IMR-90 (cell line): ENCODE measurements around the gene LYRM4. TPM values are rescaled to one million over a fixed set of nuclear protein-coding genes. Genes with fewer than 3 reads are reported as not detected.

Experiments used
- ATAC-seq: fragments of 200-7000 bp; cut with Tn5 transposase; 2 replicates; pipeline ENCODE4 v1.9.1; 2020; ENCODE audit warnings: low read depth, mild to moderate bottlenecking, moderate library complexity
- BruUV-seq: library from RNA; stranded (reverse); fragments of 400-500 nt; replicated peaks from 2 replicates; lab custom pipeline; 2021; lab: Mats Ljungman, UMichigan
- CTCF ChIA-PET: fragments of 300-600 bp; formaldehyde crosslinking; extraction: SDS; loops from one replicate; lab custom pipeline; 2021; ENCODE audit warnings: antibody characterized with exemption; lab: Yijun Ruan, JAX
- POLR2A ChIA-PET: fragments of 300-600 bp; sonication (Branson Sonifier 250); formaldehyde crosslinking; loops from one replicate; lab custom pipeline; 2022; ENCODE audit warnings: antibody characterized with exemption; ENCODE audit not compliant: unreplicated experiment; lab: Charles Lee
- DNase-seq: peaks from one replicate; pipeline ENCODE4 v3.0.0; 2013
- H2AFZ ChIP-seq: replicated peaks from 2 replicates; pipeline ENCODE3; 2013; ENCODE audit warnings: low read length, mild to moderate bottlenecking; ENCODE audit not compliant: poor library complexity
- H2AK5ac ChIP-seq: 2 replicates; pipeline ENCODE4 v1.6.1; 2013; ENCODE audit warnings: low read depth, low read length, inconsistent platforms
- H2AK9ac ChIP-seq: replicated peaks from 2 replicates; pipeline ENCODE3; 2013; ENCODE audit warnings: mild to moderate bottlenecking, low read depth, low read length, moderate library complexity; ENCODE audit not compliant: poor library complexity
- H2BK120ac ChIP-seq: 2 replicates; pipeline ENCODE4 v1.6.1; 2013; ENCODE audit warnings: low read depth, low read length, inconsistent platforms
- H2BK15ac ChIP-seq: 3 replicates; pipeline ENCODE4 v1.6.1; 2013; ENCODE audit warnings: low read depth, low read length, inconsistent platforms
- H2BK20ac ChIP-seq: 2 replicates; pipeline ENCODE4 v1.6.1; 2013; ENCODE audit warnings: low read depth, mild to moderate bottlenecking, inconsistent platforms, low read length, moderate library complexity
- H2BK5ac ChIP-seq: 2 replicates; pipeline ENCODE4 v1.6.1; 2013; ENCODE audit warnings: mild to moderate bottlenecking, low read depth, low read length, inconsistent platforms; ENCODE audit not compliant: poor library complexity, severe bottlenecking
- H3K14ac ChIP-seq: replicated peaks from 2 replicates; pipeline ENCODE4 v1.6.1; 2013; ENCODE audit warnings: low read depth, low read length, inconsistent platforms
- H3K18ac ChIP-seq: 2 replicates; pipeline ENCODE4 v1.6.1; 2013; ENCODE audit warnings: low read depth, low read length, control low read depth
- H3K23ac ChIP-seq: 2 replicates; pipeline ENCODE4 v1.6.1; 2013; ENCODE audit warnings: low read depth, low read length, inconsistent platforms
- H3K27ac ChIP-seq: 2 replicates; pipeline ENCODE4 v1.5.1; 2013; ENCODE audit warnings: mild to moderate bottlenecking, control low read depth, low read length; ENCODE audit not compliant: insufficient read depth
- H3K27me3 ChIP-seq: 2 replicates; pipeline ENCODE4 v1.6.1; 2013; ENCODE audit warnings: low read length; ENCODE audit not compliant: control insufficient read depth, insufficient read depth
- H3K36me3 ChIP-seq: 2 replicates; pipeline ENCODE4 v1.6.1; 2013; ENCODE audit warnings: low read length, mixed read lengths; ENCODE audit not compliant: control insufficient read depth, insufficient read depth
- H3K4ac ChIP-seq: 2 replicates; pipeline ENCODE4 v1.6.1; 2013; ENCODE audit warnings: low read depth, low read length, inconsistent platforms
- H3K4me1 ChIP-seq: 2 replicates; pipeline ENCODE4 v1.6.1; 2013; ENCODE audit warnings: low read length, mixed read lengths; ENCODE audit not compliant: control insufficient read depth, insufficient read depth
- H3K4me2 ChIP-seq: 2 replicates; pipeline ENCODE4 v1.6.1; 2013; ENCODE audit warnings: low read depth, mild to moderate bottlenecking, control low read depth, low read length, moderate library complexity
- H3K4me3 ChIP-seq: 2 replicates; pipeline ENCODE4 v1.5.1; 2013; ENCODE audit warnings: low read depth, mild to moderate bottlenecking, control low read depth, low read length, moderate library complexity; ENCODE audit not compliant: insufficient read depth
- H3K56ac ChIP-seq: 2 replicates; pipeline ENCODE4 v1.6.1; 2013; ENCODE audit warnings: low read length, inconsistent platforms; ENCODE audit not compliant: insufficient read depth; ENCODE audit errors: extremely low read depth
- H3K79me1 ChIP-seq, 2 experiments: 2 replicates each; pipeline ENCODE4 v1.6.1; 2013; ENCODE audit warnings: low read length in 2 of 2, inconsistent platforms in 1 of 2, low read depth in 1 of 2
- H3K9ac ChIP-seq: 2 replicates; pipeline ENCODE4 v1.6.1; 2013; ENCODE audit warnings: low read depth, low read length, control low read depth
- H3K9me1 ChIP-seq: 2 replicates; pipeline ENCODE4 v1.6.1; 2013; ENCODE audit warnings: low read length, inconsistent platforms; ENCODE audit not compliant: insufficient read depth
- H3K9me3 ChIP-seq: 2 replicates; pipeline ENCODE4 v1.6.1; 2013; ENCODE audit warnings: low read length; ENCODE audit not compliant: control insufficient read depth, insufficient read depth
- H4K20me1 ChIP-seq: 2 replicates; pipeline ENCODE4 v1.6.1; 2013; ENCODE audit warnings: low read length, inconsistent platforms; ENCODE audit not compliant: insufficient read depth
- H4K5ac ChIP-seq: 2 replicates; pipeline ENCODE4 v1.6.1; 2013; ENCODE audit warnings: mild to moderate bottlenecking, low read depth, low read length, control low read depth
- H4K8ac ChIP-seq, 2 experiments: 2 replicates each; pipeline ENCODE4 v1.6.1; 2013; ENCODE audit warnings: low read depth in 2 of 2, low read length in 2 of 2, control low read depth in 1 of 2, inconsistent platforms in 1 of 2
- H4K91ac ChIP-seq: 2 replicates; pipeline ENCODE4 v1.6.1; 2013; ENCODE audit warnings: low read depth, low read length, inconsistent platforms; ENCODE audit not compliant: insufficient read depth
- BHLHE40 ChIP-seq: fragments of 150-350 bp; IDR thresholded peaks from 2 replicates; pipeline ENCODE4 v1.6.1; 2016; ENCODE audit warnings: mild to moderate bottlenecking, low read depth, low read length
- CEBPB ChIP-seq: IDR thresholded peaks from 2 replicates; pipeline ENCODE4 v1.6.1; 2012; ENCODE audit warnings: low read depth, low read length, improper control_type of control experiment
- CHD1 ChIP-seq: IDR thresholded peaks from 2 replicates; pipeline ENCODE4 v1.6.1; 2012; ENCODE audit warnings: low read depth, low read length, improper control_type of control experiment
- FOS ChIP-seq: fragments of 150-350 bp; IDR thresholded peaks from 2 replicates; pipeline ENCODE4 v1.6.1; 2016; ENCODE audit warnings: low read depth, low read length
- MAFK ChIP-seq: IDR thresholded peaks from 2 replicates; pipeline ENCODE4 v1.6.1; 2012; ENCODE audit warnings: low read depth, low read length, improper control_type of control experiment
- MAZ ChIP-seq: IDR thresholded peaks from 2 replicates; pipeline ENCODE4 v1.6.1; 2012; ENCODE audit warnings: low read depth, mild to moderate bottlenecking, low read length, improper control_type of control experiment, moderate library complexity, borderline replicate concordance
- MXI1 ChIP-seq: IDR thresholded peaks from 2 replicates; pipeline ENCODE4 v1.6.1; 2012; ENCODE audit warnings: low read depth, mild to moderate bottlenecking, low read length, moderate library complexity, borderline replicate concordance
- NFE2L2 ChIP-seq: fragments of 150-350 bp; IDR thresholded peaks from 2 replicates; pipeline ENCODE4 v1.6.1; 2016; ENCODE audit warnings: low read depth, mild to moderate bottlenecking, low read length
- POLR2A ChIP-seq: IDR thresholded peaks from 2 replicates; pipeline ENCODE4 v1.6.1; 2012; ENCODE audit warnings: mild to moderate bottlenecking, low read depth, low read length
- RAD21 ChIP-seq: IDR thresholded peaks from 2 replicates; pipeline ENCODE4 v1.6.1; 2012; ENCODE audit warnings: low read length, improper control_type of control experiment
- RCOR1 ChIP-seq: IDR thresholded peaks from 2 replicates; pipeline ENCODE4 v1.6.1; 2012; ENCODE audit warnings: mild to moderate bottlenecking, low read length, improper control_type of control experiment; ENCODE audit not compliant: insufficient replicate concordance
- RFX5 ChIP-seq: IDR thresholded peaks from 2 replicates; pipeline ENCODE4 v1.8.0; 2012; ENCODE audit warnings: low read depth, mild to moderate bottlenecking, low read length, moderate library complexity
- SMC3 ChIP-seq: fragments of 150-350 bp; IDR thresholded peaks from 2 replicates; pipeline ENCODE4 v1.6.1; 2016; ENCODE audit warnings: low read depth, mild to moderate bottlenecking, antibody characterized with exemption, low read length, moderate library complexity
- WGBS, 2 experiments: methylation state at CpG; one replicate each; pipeline versions ENCODE4 v1.1.5 to v1.1.7; 2013; ENCODE audit warnings: missing lambda C conversion rate in 2 of 2; ENCODE audit not compliant: insufficient read length in 1 of 2; ENCODE audit errors: extremely low coverage in 2 of 2; 5-methylcytosine and 5-hydroxymethylcytosine counted together
- dilution Hi-C: fragments of 300-500 bp; cut with HindIII; formaldehyde crosslinking; loops from one replicate; pipeline ENCODE4 v1.14.3; 2018; ENCODE audit warnings: low sequenced_read_pairs; ENCODE audit not compliant: unreplicated experiment
- in situ Hi-C: fragments of 300-500 bp; cut with MboI; formaldehyde crosslinking; loops from 3 replicates; pipeline ENCODE4 v1.14.3; 2019; ENCODE audit warnings: low sequenced_read_pairs, inconsistent platforms, mixed read lengths
- intact Hi-C: fragments of 100-400 bp; cut with micrococcal nuclease; formaldehyde crosslinking; loops from 2 replicates; pipeline ENCODE4 v1.10.0; 2022
- polyA plus RNA-seq, 3 experiments: library from polyadenylated mRNA; depleted of rRNA; stranded (reverse); fragments of >200 nt; gene quantifications; 2 replicates each; pipeline ENCODE4 v1.2.3, GENCODE V29; 2012; ENCODE audit warnings: low replicate concordance in 1 of 3
- total RNA-seq: library from RNA; depleted of rRNA; stranded (reverse); fragments of >200 nt; gene quantifications from 2 replicates; pipeline ENCODE4 v1.2.3, GENCODE V29; 2012
- TF ChIP-seq, protein P1 (sequence below): fragments of 150-350 bp; IDR thresholded peaks from 2 replicates; pipeline ENCODE4 v1.6.1; 2016; ENCODE audit warnings: low read depth, mild to moderate bottlenecking, low read length, moderate library complexity, borderline replicate concordance
- TF ChIP-seq, protein P2 (sequence below): conservative IDR thresholded peaks from 2 replicates; pipeline ENCODE4 v1.5.1; 2012; ENCODE audit warnings: mild to moderate bottlenecking, low read depth, low read length, improper control_type of control experiment
- TF ChIP-seq, protein P3 (sequence below): fragments of 150-350 bp; IDR thresholded peaks from 2 replicates; pipeline ENCODE4 v1.6.1; 2017; ENCODE audit warnings: mild to moderate bottlenecking, antibody characterized with exemption, low read length, low read depth

The LYRM4 gene
- total and polyA plus RNA-seq, 2 of the 4 experiments (the other 2 are of a cell fraction): 11.5 to 26.6 TPM

DNA sequence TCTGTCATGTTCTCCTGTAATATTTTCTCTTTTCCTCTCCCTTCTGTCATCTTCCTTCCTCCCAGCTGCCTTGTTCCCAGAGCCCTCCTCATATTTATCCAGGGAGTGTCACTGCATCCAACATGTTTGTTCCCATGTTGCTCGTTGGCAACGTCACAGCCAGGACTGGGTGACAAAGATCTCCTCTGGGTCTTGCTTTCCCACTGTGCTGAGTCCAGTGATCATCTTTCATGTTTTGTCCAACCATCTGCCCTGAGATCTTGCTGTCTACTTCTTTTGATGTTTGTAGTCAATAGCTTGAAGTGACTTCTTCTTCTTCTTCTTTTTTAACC, 27.2 kb upstream of the LYRM4 start:
- Histone ChIP-seq H2BK20ac (peak overlapping the region; percentile 48; the same call in 1 of the 2 replicates), H3K4me1 (peaks cover 8% of the 10 kb centered on the region), H3K9me1 (peaks cover 13% of the 10 kb centered on the region), H2AFZ (no peak overlapping the region), H2AK5ac (peak overlapping the region; percentile 93), H3K9ac (no peak overlapping the region), H3K27me3 (no peaks in the 10 kb centered on the region), H3K4me2 (peak overlapping the region; percentile 34; the same call in 1 of the 2 replicates), H3K79me1 (peaks cover 20 to 35% of the 10 kb centered on the region in 2 experiments; a peak in 3 of 4 replicates), H3K36me3 (no peaks in the 10 kb centered on the region), H4K91ac (peak overlapping the region; percentile 32; the same call in 1 of the 2 replicates), H3K14ac (0 out of 2 replicates have a peak overlapping the region, but pooled peaks have one; percentile 18), H2BK15ac (peak overlapping the region; percentile 28; the same call in 1 of the 3 replicates), H3K9me3 (no peaks in the 10 kb centered on the region), H3K27ac (no peak overlapping the region), H2BK120ac (peak overlapping the region; percentile 59; the same call in 1 of the 2 replicates), H2BK5ac (no peak overlapping the region), H4K20me1 (peaks cover 25% of the 10 kb centered on the region), H4K5ac (no peak overlapping the region; the same call in 1 of the 2 replicates), H3K4me3 (no peak overlapping the region), H3K23ac (no peak overlapping the region), H2AK9ac (no peak overlapping the region), H3K56ac (no peak overlapping the region; the same call in 1 of the 2 replicates), H4K8ac (no peak overlapping the region), H3K18ac (peak overlapping the region; percentile 42; the same call in 1 of the 2 replicates), H3K4ac (peak overlapping the region; percentile 33; the same call in 1 of the 2 replicates)
- no peak for DNase-seq
- POLR2A ChIA-PET: no interaction called here
- intact Hi-C loops: no loop called here
- TF ChIP-seq RCOR1 (no peak), CEBPB (no peak), RFX5 (no peak), FOS (no peak), BHLHE40 (no peak), RAD21 (no peak), POLR2A (no peak), MAZ (no peak), MAFK (no peak), SMC3 (no peak), MXI1 (no peak), NFE2L2 (no peak), CHD1 (no peak)
- TF ChIP-seq, protein P1, sequence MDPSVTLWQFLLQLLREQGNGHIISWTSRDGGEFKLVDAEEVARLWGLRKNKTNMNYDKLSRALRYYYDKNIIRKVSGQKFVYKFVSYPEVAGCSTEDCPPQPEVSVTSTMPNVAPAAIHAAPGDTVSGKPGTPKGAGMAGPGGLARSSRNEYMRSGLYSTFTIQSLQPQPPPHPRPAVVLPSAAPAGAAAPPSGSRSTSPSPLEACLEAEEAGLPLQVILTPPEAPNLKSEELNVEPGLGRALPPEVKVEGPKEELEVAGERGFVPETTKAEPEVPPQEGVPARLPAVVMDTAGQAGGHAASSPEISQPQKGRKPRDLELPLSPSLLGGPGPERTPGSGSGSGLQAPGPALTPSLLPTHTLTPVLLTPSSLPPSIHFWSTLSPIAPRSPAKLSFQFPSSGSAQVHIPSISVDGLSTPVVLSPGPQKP: no peak
- TF ChIP-seq, protein P2, sequence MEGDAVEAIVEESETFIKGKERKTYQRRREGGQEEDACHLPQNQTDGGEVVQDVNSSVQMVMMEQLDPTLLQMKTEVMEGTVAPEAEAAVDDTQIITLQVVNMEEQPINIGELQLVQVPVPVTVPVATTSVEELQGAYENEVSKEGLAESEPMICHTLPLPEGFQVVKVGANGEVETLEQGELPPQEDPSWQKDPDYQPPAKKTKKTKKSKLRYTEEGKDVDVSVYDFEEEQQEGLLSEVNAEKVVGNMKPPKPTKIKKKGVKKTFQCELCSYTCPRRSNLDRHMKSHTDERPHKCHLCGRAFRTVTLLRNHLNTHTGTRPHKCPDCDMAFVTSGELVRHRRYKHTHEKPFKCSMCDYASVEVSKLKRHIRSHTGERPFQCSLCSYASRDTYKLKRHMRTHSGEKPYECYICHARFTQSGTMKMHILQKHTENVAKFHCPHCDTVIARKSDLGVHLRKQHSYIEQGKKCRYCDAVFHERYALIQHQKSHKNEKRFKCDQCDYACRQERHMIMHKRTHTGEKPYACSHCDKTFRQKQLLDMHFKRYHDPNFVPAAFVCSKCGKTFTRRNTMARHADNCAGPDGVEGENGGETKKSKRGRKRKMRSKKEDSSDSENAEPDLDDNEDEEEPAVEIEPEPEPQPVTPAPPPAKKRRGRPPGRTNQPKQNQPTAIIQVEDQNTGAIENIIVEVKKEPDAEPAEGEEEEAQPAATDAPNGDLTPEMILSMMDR: no peak
- TF ChIP-seq, protein P3, sequence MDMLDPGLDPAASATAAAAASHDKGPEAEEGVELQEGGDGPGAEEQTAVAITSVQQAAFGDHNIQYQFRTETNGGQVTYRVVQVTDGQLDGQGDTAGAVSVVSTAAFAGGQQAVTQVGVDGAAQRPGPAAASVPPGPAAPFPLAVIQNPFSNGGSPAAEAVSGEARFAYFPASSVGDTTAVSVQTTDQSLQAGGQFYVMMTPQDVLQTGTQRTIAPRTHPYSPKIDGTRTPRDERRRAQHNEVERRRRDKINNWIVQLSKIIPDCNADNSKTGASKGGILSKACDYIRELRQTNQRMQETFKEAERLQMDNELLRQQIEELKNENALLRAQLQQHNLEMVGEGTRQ: no peak
- dilution Hi-C loops: no loop called here
- in situ Hi-C loops: no loop called here
- peak; percentile 16; the same call in 1 of the 2 replicates for ATAC-seq
- CTCF ChIA-PET: interaction anchor here (0.7 kb wide), 1 partner anchor 59 kb away, joined by 4 read pairs; no protein-coding TSS in a partner anchor
- BruUV-seq: no TSS peak
- no CpG with 5 or more reads among the region's 2 CpGs for WGBS, 2 experiments
